ENCODE results near the gene FBXO27. TPM values are rescaled to one million over a fixed set of nuclear protein-coding genes. Genes with fewer than 3 reads are reported as not detected.
A peak's percentile ranks its signal among the peaks of the same experiment; 100 is the strongest.

FBXO27 gene
- total and polyA plus RNA-seq, 2 of the 13 experiments (the other 11 are each of a cell fraction or from before 2014, with no cell fraction given) = 0.15 to 2.8 TPM

DNA sequence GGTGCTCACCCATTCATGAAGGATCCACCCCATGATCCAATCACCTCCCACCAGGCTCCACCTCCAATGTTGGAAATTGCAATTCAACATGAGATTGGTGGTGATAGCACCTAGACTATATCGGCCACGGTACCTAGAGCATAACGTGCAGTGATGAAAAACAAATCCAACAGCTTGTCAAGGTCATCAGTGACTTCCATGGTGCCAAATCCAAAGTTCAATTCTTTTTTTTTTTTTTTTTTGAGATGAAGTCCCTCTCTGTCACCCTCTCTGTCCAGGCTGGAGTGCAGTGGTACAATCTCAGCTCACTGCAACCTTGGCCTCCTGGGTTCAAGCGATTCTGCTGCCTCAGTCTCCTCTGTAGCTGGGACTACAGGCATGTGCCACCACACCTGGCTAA, 34.8 kb upstream of the FBXO27 start:
- intact Hi-C loops (cut with micrococcal nuclease; ENCODE audit: unreplicated experiment) = no loop called here
- H3K27me3 ChIP-seq (ENCODE audit: control insufficient read depth in 1 of 2, insufficient read depth in 2 of 2, low read length in 2 of 2) = peaks cover 0 to 2% of the 10 kb centered on the region in 2 experiments; a peak in 1 of 5 replicates
- in situ Hi-C loops (cut with HindIII; ENCODE audit: extremely low pct_ligation_motif_present, low pct_unique_long_range_greater_than_20kb) = no loop called here
- ATAC-seq (peak; percentile 29; the same call in 1 of the 3 replicates), FAIRE-seq (no peak), DNase-seq (ENCODE audit: low spot score) (peak; percentile 18)
- no peak overlapping the region for H3K9ac ChIP-seq (ENCODE audit: insufficient read depth, low read depth, low read length)
- POLR2A ChIA-PET = no interaction called here
- H4K20me1 ChIP-seq (ENCODE audit: insufficient read depth, low read length) = no peaks in the 10 kb centered on the region
- H3K4me3 ChIP-seq (replicated peaks in 1 of 3; ENCODE audit: insufficient read depth in 1 of 3, low read depth in 2 of 3, low read length in 3 of 3) = no peak overlapping the region
- WGBS (ENCODE audit: low lambda C conversion rate) = 5% methylated on average over 4 of the region's 4 CpGs
- H3K4me2 ChIP-seq (ENCODE audit: low read depth, low read length) = peak overlapping the region; percentile 21
- H2AFZ ChIP-seq (ENCODE audit: low read length) = no peak overlapping the region
- CTCF ChIA-PET (ENCODE audit: low intra/inter-chr PET ratio, low total read pairs) = no interaction called here
- H3K36me3 ChIP-seq (replicated peaks in 1 of 2; ENCODE audit: control insufficient read depth in 1 of 2, insufficient read depth in 2 of 2, low read length in 2 of 2) = no peaks in the 10 kb centered on the region
- peaks cover 18% of the 10 kb centered on the region for H3K4me1 ChIP-seq (ENCODE audit: insufficient read depth, low read length)
- H3K27ac ChIP-seq (ENCODE audit: extremely low read length, insufficient read depth, low read length) = no peak overlapping the region
- H3K9me3 ChIP-seq (ENCODE audit: low read length) = no peaks in the 10 kb centered on the region
- BruUV-seq (replicated peaks) = no TSS peak
- no peaks in the 10 kb centered on the region for H3K79me2 ChIP-seq (ENCODE audit: insufficient read depth, low read length)
- TF ChIP-seq HNRNPH1 (optimal IDR thresholded peaks at IDR 0.05; ENCODE audit: low read depth, low read length) (no peak), LCORL (IDR thresholded peaks at IDR 0.05) (no peak), LCORL (CRISPR knock-in tag; IDR thresholded peaks at IDR 0.05) (0 out of 2 replicates have a peak, but pooled peaks have one; percentile 25), MIER2 (CRISPR knock-in tag; IDR thresholded peaks at IDR 0.05) (no peak), NKX3-1 (CRISPR knock-in tag; IDR thresholded peaks at IDR 0.05) (no peak), ZBTB42 (CRISPR knock-in tag; IDR thresholded peaks at IDR 0.05) (no peak), NAIF1 (CRISPR knock-in tag; IDR thresholded peaks at IDR 0.05; ENCODE audit: borderline replicate concordance) (no peak), ESRRA (CRISPR knock-in tag; IDR thresholded peaks at IDR 0.05; ENCODE audit: low read depth) (0 out of 2 replicates have a peak, but pooled peaks have one; percentile 57), MED1 (CRISPR knock-in tag; IDR thresholded peaks at IDR 0.05) (no peak), ZNF556 (CRISPR knock-in tag; IDR thresholded peaks at IDR 0.05; ENCODE audit: borderline replicate concordance) (no peak), GATAD1 (CRISPR knock-in tag; IDR thresholded peaks at IDR 0.05) (no peak), MATR3 (CRISPR knock-in tag; IDR thresholded peaks at IDR 0.05) (no peak), NFKBIZ (CRISPR knock-in tag; IDR thresholded peaks at IDR 0.05) (no peak), ZNF562 (CRISPR knock-in tag; IDR thresholded peaks at IDR 0.05; ENCODE audit: borderline replicate concordance) (no peak)
- TF ChIP-seq, protein P1, sequence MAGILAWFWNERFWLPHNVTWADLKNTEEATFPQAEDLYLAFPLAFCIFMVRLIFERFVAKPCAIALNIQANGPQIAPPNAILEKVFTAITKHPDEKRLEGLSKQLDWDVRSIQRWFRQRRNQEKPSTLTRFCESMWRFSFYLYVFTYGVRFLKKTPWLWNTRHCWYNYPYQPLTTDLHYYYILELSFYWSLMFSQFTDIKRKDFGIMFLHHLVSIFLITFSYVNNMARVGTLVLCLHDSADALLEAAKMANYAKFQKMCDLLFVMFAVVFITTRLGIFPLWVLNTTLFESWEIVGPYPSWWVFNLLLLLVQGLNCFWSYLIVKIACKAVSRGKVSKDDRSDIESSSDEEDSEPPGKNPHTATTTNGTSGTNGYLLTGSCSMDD (CRISPR knock-in tag; IDR thresholded peaks at IDR 0.05) = no peak
- TF ChIP-seq, protein P2, sequence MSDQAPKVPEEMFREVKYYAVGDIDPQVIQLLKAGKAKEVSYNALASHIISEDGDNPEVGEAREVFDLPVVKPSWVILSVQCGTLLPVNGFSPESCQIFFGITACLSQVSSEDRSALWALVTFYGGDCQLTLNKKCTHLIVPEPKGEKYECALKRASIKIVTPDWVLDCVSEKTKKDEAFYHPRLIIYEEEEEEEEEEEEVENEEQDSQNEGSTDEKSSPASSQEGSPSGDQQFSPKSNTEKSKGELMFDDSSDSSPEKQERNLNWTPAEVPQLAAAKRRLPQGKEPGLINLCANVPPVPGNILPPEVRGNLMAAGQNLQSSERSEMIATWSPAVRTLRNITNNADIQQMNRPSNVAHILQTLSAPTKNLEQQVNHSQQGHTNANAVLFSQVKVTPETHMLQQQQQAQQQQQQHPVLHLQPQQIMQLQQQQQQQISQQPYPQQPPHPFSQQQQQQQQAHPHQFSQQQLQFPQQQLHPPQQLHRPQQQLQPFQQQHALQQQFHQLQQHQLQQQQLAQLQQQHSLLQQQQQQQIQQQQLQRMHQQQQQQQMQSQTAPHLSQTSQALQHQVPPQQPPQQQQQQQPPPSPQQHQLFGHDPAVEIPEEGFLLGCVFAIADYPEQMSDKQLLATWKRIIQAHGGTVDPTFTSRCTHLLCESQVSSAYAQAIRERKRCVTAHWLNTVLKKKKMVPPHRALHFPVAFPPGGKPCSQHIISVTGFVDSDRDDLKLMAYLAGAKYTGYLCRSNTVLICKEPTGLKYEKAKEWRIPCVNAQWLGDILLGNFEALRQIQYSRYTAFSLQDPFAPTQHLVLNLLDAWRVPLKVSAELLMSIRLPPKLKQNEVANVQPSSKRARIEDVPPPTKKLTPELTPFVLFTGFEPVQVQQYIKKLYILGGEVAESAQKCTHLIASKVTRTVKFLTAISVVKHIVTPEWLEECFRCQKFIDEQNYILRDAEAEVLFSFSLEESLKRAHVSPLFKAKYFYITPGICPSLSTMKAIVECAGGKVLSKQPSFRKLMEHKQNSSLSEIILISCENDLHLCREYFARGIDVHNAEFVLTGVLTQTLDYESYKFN (CRISPR knock-in tag; conservative IDR thresholded peaks at IDR 0.05) = peak; percentile 31; the same call in 1 of the 2 replicates
- TF ChIP-seq, protein P3, sequence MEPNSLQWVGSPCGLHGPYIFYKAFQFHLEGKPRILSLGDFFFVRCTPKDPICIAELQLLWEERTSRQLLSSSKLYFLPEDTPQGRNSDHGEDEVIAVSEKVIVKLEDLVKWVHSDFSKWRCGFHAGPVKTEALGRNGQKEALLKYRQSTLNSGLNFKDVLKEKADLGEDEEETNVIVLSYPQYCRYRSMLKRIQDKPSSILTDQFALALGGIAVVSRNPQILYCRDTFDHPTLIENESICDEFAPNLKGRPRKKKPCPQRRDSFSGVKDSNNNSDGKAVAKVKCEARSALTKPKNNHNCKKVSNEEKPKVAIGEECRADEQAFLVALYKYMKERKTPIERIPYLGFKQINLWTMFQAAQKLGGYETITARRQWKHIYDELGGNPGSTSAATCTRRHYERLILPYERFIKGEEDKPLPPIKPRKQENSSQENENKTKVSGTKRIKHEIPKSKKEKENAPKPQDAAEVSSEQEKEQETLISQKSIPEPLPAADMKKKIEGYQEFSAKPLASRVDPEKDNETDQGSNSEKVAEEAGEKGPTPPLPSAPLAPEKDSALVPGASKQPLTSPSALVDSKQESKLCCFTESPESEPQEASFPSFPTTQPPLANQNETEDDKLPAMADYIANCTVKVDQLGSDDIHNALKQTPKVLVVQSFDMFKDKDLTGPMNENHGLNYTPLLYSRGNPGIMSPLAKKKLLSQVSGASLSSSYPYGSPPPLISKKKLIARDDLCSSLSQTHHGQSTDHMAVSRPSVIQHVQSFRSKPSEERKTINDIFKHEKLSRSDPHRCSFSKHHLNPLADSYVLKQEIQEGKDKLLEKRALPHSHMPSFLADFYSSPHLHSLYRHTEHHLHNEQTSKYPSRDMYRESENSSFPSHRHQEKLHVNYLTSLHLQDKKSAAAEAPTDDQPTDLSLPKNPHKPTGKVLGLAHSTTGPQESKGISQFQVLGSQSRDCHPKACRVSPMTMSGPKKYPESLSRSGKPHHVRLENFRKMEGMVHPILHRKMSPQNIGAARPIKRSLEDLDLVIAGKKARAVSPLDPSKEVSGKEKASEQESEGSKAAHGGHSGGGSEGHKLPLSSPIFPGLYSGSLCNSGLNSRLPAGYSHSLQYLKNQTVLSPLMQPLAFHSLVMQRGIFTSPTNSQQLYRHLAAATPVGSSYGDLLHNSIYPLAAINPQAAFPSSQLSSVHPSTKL (CRISPR knock-in tag; IDR thresholded peaks at IDR 0.05) = 0 out of 2 replicates have a peak, but pooled peaks have one; percentile 18
- TF ChIP-seq, protein P4, sequence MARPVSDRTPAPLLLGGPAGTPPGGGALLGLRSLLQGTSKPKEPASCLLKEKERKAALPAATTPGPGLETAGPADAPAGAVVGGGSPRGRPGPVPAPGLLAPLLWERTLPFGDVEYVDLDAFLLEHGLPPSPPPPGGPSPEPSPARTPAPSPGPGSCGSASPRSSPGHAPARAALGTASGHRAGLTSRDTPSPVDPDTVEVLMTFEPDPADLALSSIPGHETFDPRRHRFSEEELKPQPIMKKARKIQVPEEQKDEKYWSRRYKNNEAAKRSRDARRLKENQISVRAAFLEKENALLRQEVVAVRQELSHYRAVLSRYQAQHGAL (CRISPR knock-in tag; IDR thresholded peaks at IDR 0.05; ENCODE audit: not compliant biosample characterization) = no peak
